Common myeloid progenitor, CD34-positive (primary cell): Measurements from ENCODE around the gene SLC28A3.

Source experiments
- CTCF ChIA-PET: fragments of 350-600 bp; sonication (Branson Sonifier 250); formaldehyde crosslinking; loops from one replicate; lab custom pipeline; 2021; ENCODE audit warnings: antibody characterized with exemption; lab: Charles Lee
- POLR2A ChIA-PET: fragments of 350-600 bp; sonication (Branson Sonifier 250); formaldehyde crosslinking; loops from one replicate; lab custom pipeline; 2021; ENCODE audit warnings: antibody characterized with exemption; lab: Charles Lee
- DNase-seq, 3 donors: peaks; one replicate each; pipeline versions ENCODE4 v3.0.0 to v3.0.0-alpha.2; 2013
- H3K27ac ChIP-seq, 2 experiments: 1 replicate in 1 of 2; 2 replicates in 1 of 2; pipeline ENCODE4 v1.7.0; 2013; ENCODE audit warnings: inconsistent platforms in 2 of 2, low read length in 2 of 2, mild to moderate bottlenecking in 2 of 2, low read depth in 1 of 2, moderate library complexity in 1 of 2; ENCODE audit not compliant: severe bottlenecking in 2 of 2, insufficient read depth in 1 of 2, poor library complexity in 1 of 2
- H3K27me3 ChIP-seq, 5 experiments: replicated peaks in 2 of 5; 1 replicate in 3 of 5; 2 replicates in 2 of 5; pipeline versions ENCODE4 v1.6.1 to v1.7.0; 2013; ENCODE audit warnings: low read length in 4 of 5, mild to moderate bottlenecking in 2 of 5, moderate library complexity in 2 of 5, inconsistent platforms in 1 of 5; ENCODE audit not compliant: insufficient read depth in 5 of 5, control insufficient read depth in 4 of 5
- H3K36me3 ChIP-seq, 4 experiments: 1 replicate in 2 of 4; 2 replicates in 2 of 4; pipeline versions ENCODE4 v1.6.1 to v1.7.0; 2013; ENCODE audit warnings: low read length in 3 of 4, control low read depth in 1 of 4, mild to moderate bottlenecking in 1 of 4; ENCODE audit not compliant: control insufficient read depth in 4 of 4, insufficient read depth in 4 of 4
- H3K4me1 ChIP-seq, 4 experiments: 1 replicate in 3 of 4; 2 replicates in 1 of 4; pipeline versions ENCODE4 v1.6.1 to v1.7.1; 2013; ENCODE audit warnings: low read length in 3 of 4, mild to moderate bottlenecking in 3 of 4, control low read depth in 1 of 4, inconsistent platforms in 1 of 4, moderate library complexity in 1 of 4; ENCODE audit not compliant: control insufficient read depth in 4 of 4, insufficient read depth in 4 of 4; ENCODE audit errors: control extremely low read depth in 1 of 4
- H3K4me3 ChIP-seq, 7 experiments: 1 replicate in 4 of 7; 2 replicates in 3 of 7; pipeline versions ENCODE4 v1.5.1 to v1.7.0; 2013; ENCODE audit warnings: mild to moderate bottlenecking in 7 of 7, low read length in 6 of 7, moderate library complexity in 6 of 7, inconsistent platforms in 2 of 7, low read depth in 2 of 7, control low read depth in 1 of 7; ENCODE audit not compliant: insufficient read depth in 4 of 7, control insufficient read depth in 1 of 7; ENCODE audit errors: extremely low read depth in 1 of 7
- H3K9me3 ChIP-seq, 5 experiments: 1 replicate in 4 of 5; 2 replicates in 1 of 5; pipeline versions ENCODE4 v1.6.1 to v1.7.1; 2013; ENCODE audit warnings: low read length in 4 of 5, mild to moderate bottlenecking in 2 of 5, inconsistent platforms in 1 of 5, low read depth in 1 of 5, moderate library complexity in 1 of 5; ENCODE audit not compliant: control insufficient read depth in 4 of 5, insufficient read depth in 2 of 5; ENCODE audit errors: control extremely low read depth in 1 of 5
- WGBS: methylation state at CpG from one replicate; pipeline ENCODE4 v1.1.5; 2013; ENCODE audit not compliant: insufficient coverage; 5-methylcytosine and 5-hydroxymethylcytosine counted together

SLC28A3 gene

GRCh38 chr9:84228130-84228720 lies 112.3 kb downstream of the SLC28A3 start:
- DNase-seq = no peak
- CTCF ChIA-PET = interaction anchor here (1.3 kb wide), 1 partner anchor 17 kb away, joined by 4 read pairs; no protein-coding TSS in a partner anchor
- POLR2A ChIA-PET = no interaction called here
- no peak overlapping the region for H3K4me3 ChIP-seq
- peaks cover 0 to 1% (median 0%) of the 10 kb centered on the region in 5 experiments for H3K9me3 ChIP-seq
- no peaks in the 10 kb centered on the region for H3K27me3 ChIP-seq
- H3K36me3 ChIP-seq = no peaks in the 10 kb centered on the region
- H3K4me1 ChIP-seq = no peaks in the 10 kb centered on the region
- no peak overlapping the region for H3K27ac ChIP-seq
- 82% methylated on average over 3 of the region's 5 CpGs for WGBS

DNA sequence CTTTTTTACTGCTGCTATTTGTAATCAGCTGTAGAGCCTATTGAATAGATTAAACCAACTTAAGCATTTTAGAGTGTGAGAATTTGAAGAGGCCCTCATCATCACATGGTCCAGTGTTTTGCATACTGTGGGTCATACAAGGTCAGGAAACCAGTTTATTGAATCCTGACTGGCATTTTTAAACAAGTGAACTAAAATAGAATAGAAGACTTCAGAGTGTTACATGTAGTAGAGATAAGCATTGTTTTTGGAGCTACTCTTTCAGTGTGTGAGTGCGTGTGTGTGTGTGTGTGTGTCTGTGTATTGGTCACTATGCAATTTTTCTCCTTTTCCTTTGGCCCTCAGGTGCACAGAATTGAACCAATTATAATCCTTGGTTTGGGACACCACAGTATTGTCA lies 114.4 kb downstream of the SLC28A3 start:
- WGBS = 100% methylated on average over 1 of the region's 1 CpG
- Histone ChIP-seq H3K36me3 (no peaks in the 10 kb centered on the region), H3K4me1 (no peaks in the 10 kb centered on the region), H3K27me3 (no peaks in the 10 kb centered on the region), H3K27ac (no peak overlapping the region), H3K4me3 (no peak overlapping the region), H3K9me3 (peaks cover 0 to 8% (median 3%) of the 10 kb centered on the region in 5 experiments)
- POLR2A ChIA-PET = interaction anchor here (0.6 kb wide), 1 partner anchor 1046 kb away, joined by 3 read pairs; no protein-coding TSS in a partner anchor
- CTCF ChIA-PET = no interaction called here
- no peak for DNase-seq
